Neural progenitor cell (in vitro differentiated cells): Measurements from ENCODE around the gene GLIS1. TPM values are rescaled to one million over a fixed set of nuclear protein-coding genes. Genes with fewer than 3 reads are reported as not detected.

Source experiments
- DNase-seq: peaks from one replicate; pipeline ENCODE4 v3.0.0-alpha.2; 2016; ENCODE audit warnings: low spot score
- H2AFZ ChIP-seq: fragments of 200-600 bp; sonication (generic); replicated peaks from 2 replicates; pipeline ENCODE4 v1.6.1; 2016; ENCODE audit warnings: antibody characterized with exemption
- H3F3A ChIP-seq: fragments of 200-600 bp; sonication (generic); 2 replicates; pipeline ENCODE4 v1.6.1; 2016; ENCODE audit warnings: antibody characterized with exemption, low read depth
- H3K27ac ChIP-seq: fragments of 200-600 bp; sonication (generic); 2 replicates; pipeline ENCODE4 v1.5.1; 2016; ENCODE audit warnings: mild to moderate bottlenecking
- H3K27me3 ChIP-seq: fragments of 200-600 bp; sonication (generic); 2 replicates; pipeline ENCODE4 v1.6.1; 2016; ENCODE audit warnings: mild to moderate bottlenecking, moderate library complexity
- H3K36me3 ChIP-seq: fragments of 200-600 bp; sonication (generic); 2 replicates; pipeline ENCODE4 v1.5.1; 2016
- H3K4me1 ChIP-seq: fragments of 200-600 bp; sonication (generic); 2 replicates; pipeline ENCODE4 v1.6.1; 2016; ENCODE audit warnings: mixed run types
- H3K4me2 ChIP-seq: fragments of 200-600 bp; sonication (generic); 2 replicates; pipeline ENCODE4 v1.6.1; 2016
- H3K4me3 ChIP-seq: fragments of 200-600 bp; sonication (generic); 2 replicates; pipeline ENCODE4 v1.5.1; 2016
- H3K79me2 ChIP-seq: fragments of 200-600 bp; sonication (generic); 2 replicates; pipeline ENCODE4 v1.6.1; 2016; ENCODE audit warnings: low read depth
- H3K9ac ChIP-seq: fragments of 200-600 bp; sonication (generic); 2 replicates; pipeline ENCODE4 v1.6.1; 2016
- H3K9me3 ChIP-seq: fragments of 200-600 bp; sonication (generic); 2 replicates; pipeline ENCODE4 v1.5.1; 2016; ENCODE audit warnings: low read depth
- H4K20me1 ChIP-seq: fragments of 200-600 bp; sonication (generic); 2 replicates; pipeline ENCODE4 v1.6.1; 2016; ENCODE audit warnings: low read depth
- H3K27ac Mint-ChIP-seq: 3 replicates; pipeline ENCODE4 v1.8.0; 2021; ENCODE audit warnings: mixed read lengths
- H3K27me3 Mint-ChIP-seq: 2 replicates; pipeline ENCODE4 v1.8.0; 2022; ENCODE audit warnings: low read depth, mild to moderate bottlenecking, inconsistent platforms, moderate library complexity, mixed read lengths; ENCODE audit not compliant: insufficient read depth
- H3K36me3 Mint-ChIP-seq: 3 replicates; pipeline ENCODE4 v1.8.0; 2021; ENCODE audit warnings: mixed read lengths
- H3K4me1 Mint-ChIP-seq: 3 replicates; pipeline ENCODE4 v1.8.0; 2021; ENCODE audit warnings: mixed read lengths
- H3K4me3 Mint-ChIP-seq: 3 replicates; pipeline ENCODE4 v1.8.0; 2021; ENCODE audit warnings: mild to moderate bottlenecking, moderate library complexity, mixed read lengths
- H3K9me3 Mint-ChIP-seq: 3 replicates; pipeline ENCODE4 v1.8.0; 2020; ENCODE audit warnings: mixed read lengths
- CTCF ChIP-seq: fragments of 200-600 bp; sonication (generic); IDR thresholded peaks from 2 replicates; pipeline ENCODE4 v1.5.1; 2017; ENCODE audit warnings: antibody characterized with exemption, mild to moderate bottlenecking
- EZH2 ChIP-seq: fragments of 200-600 bp; sonication (generic); IDR thresholded peaks from 2 replicates; pipeline ENCODE4 v1.6.1; 2017; ENCODE audit warnings: antibody characterized with exemption, mild to moderate bottlenecking, moderate library complexity
- EZH2phosphoT487 ChIP-seq: fragments of 200-600 bp; sonication (generic); IDR thresholded peaks from 2 replicates; pipeline ENCODE4 v1.6.1; 2017; ENCODE audit warnings: antibody characterized with exemption
- total RNA-seq: library from RNA; depleted of rRNA; stranded (reverse); fragments of >200 nt; gene quantifications from 2 replicates; pipeline ENCODE4 v1.2.3, GENCODE V29; 2015; ENCODE audit warnings: low replicate concordance

The GLIS1 gene
- total RNA-seq, 1 donor from 2014 or later, result not detected

- TF ChIP-seq EZH2, result no peak
- Mint-ChIP-seq H3K9me3 (no peaks in the 10 kb centered on the region), H3K27me3 (peaks cover under 1% of the 10 kb centered on the region), H3K27ac (no peak overlapping the region), H3K36me3 (no peaks in the 10 kb centered on the region), H3K4me3 (no peak overlapping the region), H3K4me1 (peaks cover 21% of the 10 kb centered on the region)
- no peaks in the 10 kb centered on the region for H3K27me3 ChIP-seq
- no peaks in the 10 kb centered on the region for H3F3A ChIP-seq
- H3K36me3 ChIP-seq, result no peaks in the 10 kb centered on the region
- H3K79me2 ChIP-seq, result no peaks in the 10 kb centered on the region
- no peak overlapping the region for H2AFZ ChIP-seq
- H3K27ac ChIP-seq, result no peak overlapping the region
- no peak for DNase-seq
- H4K20me1 ChIP-seq, result no peaks in the 10 kb centered on the region
- H3K9me3 ChIP-seq, result no peaks in the 10 kb centered on the region
- H3K4me3 ChIP-seq, result no peak overlapping the region
- H3K9ac ChIP-seq, result no peak overlapping the region
- no peaks in the 10 kb centered on the region for H3K4me1 ChIP-seq
- no peak overlapping the region for H3K4me2 ChIP-seq
Observed at GRCh38 chr1:53594391-53595180, 144.4 kb downstream of the GLIS1 start.

- Histone ChIP-seq H3K9me3 (no peaks in the 10 kb centered on the region), H3K4me1 (no peaks in the 10 kb centered on the region), H4K20me1 (no peaks in the 10 kb centered on the region), H3K36me3 (no peaks in the 10 kb centered on the region), H3K79me2 (no peaks in the 10 kb centered on the region), H3K9ac (no peak overlapping the region), H3K4me3 (no peak overlapping the region), H3K27ac (no peak overlapping the region), H2AFZ (no peak overlapping the region), H3F3A (no peaks in the 10 kb centered on the region), H3K27me3 (no peaks in the 10 kb centered on the region), H3K4me2 (no peak overlapping the region)
- Mint-ChIP-seq H3K36me3 (no peaks in the 10 kb centered on the region), H3K4me3 (no peak overlapping the region), H3K9me3 (no peaks in the 10 kb centered on the region), H3K27me3 (peaks cover 2% of the 10 kb centered on the region), H3K27ac (no peak overlapping the region), H3K4me1 (peaks cover 21% of the 10 kb centered on the region)
- DNase-seq, result peak; percentile 87
- TF ChIP-seq CTCF, result peak; percentile 65
- no peak for TF ChIP-seq EZH2phosphoT487
- TF ChIP-seq EZH2, result no peak
Observed at GRCh38 chr1:53593758-53594380, 145.1 kb downstream of the GLIS1 start.

GRCh38 chr1:53592985-53593757, 145.8 kb downstream of the GLIS1 start:
- Histone ChIP-seq H3K36me3 (no peaks in the 10 kb centered on the region), H3K9me3 (no peaks in the 10 kb centered on the region), H2AFZ (no peak overlapping the region), H3K4me3 (no peak overlapping the region), H3K9ac (no peak overlapping the region), H3K4me2 (no peak overlapping the region), H3K27ac (no peak overlapping the region), H3K79me2 (no peaks in the 10 kb centered on the region), H4K20me1 (no peaks in the 10 kb centered on the region), H3K27me3 (no peaks in the 10 kb centered on the region), H3K4me1 (no peaks in the 10 kb centered on the region), H3F3A (no peaks in the 10 kb centered on the region)
- Mint-ChIP-seq H3K9me3 (no peaks in the 10 kb centered on the region), H3K36me3 (no peaks in the 10 kb centered on the region), H3K4me3 (no peak overlapping the region), H3K27me3 (peaks cover 2% of the 10 kb centered on the region), H3K4me1 (peaks cover 21% of the 10 kb centered on the region), H3K27ac (peak overlapping the region; percentile 4)
- DNase-seq, result no peak
- TF ChIP-seq EZH2 (no peak), EZH2phosphoT487 (no peak), CTCF (no peak)
